Duodenal mucosa (tissue), 2 donors: ENCODE data around the gene RBBP8NL.
"Not testable (repeated sequence)": the region's sequence is repeated elsewhere in the genome, so short reads cannot be mapped to it uniquely, and the experiment has no call there.

Experiments
- H3K27ac ChIP-seq: one replicate; pipeline ENCODE4 v1.7.0; 2013; ENCODE audit warnings: low read depth, low read length
- H3K27me3 ChIP-seq, 2 donors: one replicate each; pipeline ENCODE4 v1.7.0; 2013; ENCODE audit warnings: low read length in 2 of 2, control low read depth in 1 of 2; ENCODE audit not compliant: insufficient read depth in 2 of 2, control insufficient read depth in 1 of 2
- H3K36me3 ChIP-seq, 2 donors: one replicate each; pipeline ENCODE4 v1.7.0; 2013; ENCODE audit warnings: low read length in 2 of 2, control low read depth in 1 of 2; ENCODE audit not compliant: insufficient read depth in 2 of 2, control insufficient read depth in 1 of 2
- H3K4me1 ChIP-seq, 2 donors: one replicate each; pipeline ENCODE4 v1.7.0; 2013; ENCODE audit warnings: low read length in 2 of 2, control low read depth in 1 of 2; ENCODE audit not compliant: insufficient read depth in 2 of 2, control insufficient read depth in 1 of 2
- H3K4me3 ChIP-seq, 2 donors: one replicate each; pipeline ENCODE4 v1.7.0; 2013; ENCODE audit warnings: low read length in 2 of 2, low read depth in 1 of 2
- H3K9ac ChIP-seq, 2 donors: one replicate each; pipeline ENCODE4 v1.7.0; 2013; ENCODE audit warnings: low read length in 2 of 2, low read depth in 1 of 2
- H3K9me3 ChIP-seq, 2 donors: one replicate each; pipeline ENCODE4 v1.7.0; 2013; ENCODE audit warnings: low read length in 2 of 2, control low read depth in 1 of 2; ENCODE audit not compliant: control insufficient read depth in 1 of 2

RBBP8NL gene

GRCh38 chr20:62376112-62377063 is 51.0 kb downstream of the RBBP8NL start:
- no peak overlapping the region for H3K9ac ChIP-seq
- no peaks in the 10 kb centered on the region for H3K36me3 ChIP-seq
- H3K9me3 ChIP-seq = no peaks in the 10 kb centered on the region
- peaks cover 0 to 3% of the 10 kb centered on the region in 2 donors for H3K27me3 ChIP-seq
- H3K4me3 ChIP-seq = no peak overlapping the region
- H3K4me1 ChIP-seq = peaks cover 0 to 13% of the 10 kb centered on the region in 2 donors
- H3K27ac ChIP-seq = no peak overlapping the region

- Histone ChIP-seq H3K27ac (peak overlapping the region; percentile 10), H3K4me1 (peaks cover 0 to 23% of the 10 kb centered on the region in 2 donors)
These were observed 52.8 kb downstream of the RBBP8NL start for GRCh38 chr20:62374331-62375152.

DNA sequence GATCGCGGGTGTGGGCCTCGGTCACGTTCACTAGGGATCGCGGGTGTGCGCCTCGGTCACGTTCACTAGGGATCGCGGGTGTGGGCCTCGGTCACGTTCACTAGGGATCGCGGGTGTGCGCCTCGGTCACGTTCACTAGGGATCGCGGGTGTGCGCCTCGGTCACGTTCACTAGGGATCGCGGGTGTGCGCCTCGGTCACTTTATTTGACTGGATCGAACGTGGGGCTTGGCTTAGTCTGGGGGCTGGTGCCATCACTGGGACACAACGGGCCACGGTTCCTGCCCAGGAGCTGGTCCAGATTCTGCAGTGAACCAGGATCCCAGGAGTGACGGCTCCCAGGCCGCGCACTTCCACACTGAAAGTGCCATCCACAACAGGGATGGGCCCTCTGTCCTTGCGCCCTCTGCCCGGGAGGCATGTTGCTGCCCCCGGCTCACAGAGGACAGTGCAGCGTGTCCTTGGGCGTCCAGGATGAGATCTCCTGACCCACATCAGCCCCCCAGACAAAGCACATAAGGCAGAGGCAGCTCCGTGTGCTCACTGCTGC is 53.6 kb downstream of the RBBP8NL start:
- Histone ChIP-seq H3K4me1 (peaks cover under 1 to 29% of the 10 kb centered on the region in 2 donors), H3K27me3 (peaks cover 0 to 16% of the 10 kb centered on the region in 2 donors)
- not testable (repeated sequence) for H3K4me3 ChIP-seq, H3K9ac ChIP-seq, H3K36me3 ChIP-seq, H3K9me3 ChIP-seq, H3K27ac ChIP-seq

More at GRCh38 chr20:62374331-62375152, 52.8 kb downstream of the RBBP8NL start:
- no peak overlapping the region for H3K4me3 ChIP-seq
- no peaks in the 10 kb centered on the region for H3K36me3 ChIP-seq
- no peaks in the 10 kb centered on the region for H3K9me3 ChIP-seq
- peaks cover 0 to 16% of the 10 kb centered on the region in 2 donors for H3K27me3 ChIP-seq
- no peak overlapping the region for H3K9ac ChIP-seq

DNA sequence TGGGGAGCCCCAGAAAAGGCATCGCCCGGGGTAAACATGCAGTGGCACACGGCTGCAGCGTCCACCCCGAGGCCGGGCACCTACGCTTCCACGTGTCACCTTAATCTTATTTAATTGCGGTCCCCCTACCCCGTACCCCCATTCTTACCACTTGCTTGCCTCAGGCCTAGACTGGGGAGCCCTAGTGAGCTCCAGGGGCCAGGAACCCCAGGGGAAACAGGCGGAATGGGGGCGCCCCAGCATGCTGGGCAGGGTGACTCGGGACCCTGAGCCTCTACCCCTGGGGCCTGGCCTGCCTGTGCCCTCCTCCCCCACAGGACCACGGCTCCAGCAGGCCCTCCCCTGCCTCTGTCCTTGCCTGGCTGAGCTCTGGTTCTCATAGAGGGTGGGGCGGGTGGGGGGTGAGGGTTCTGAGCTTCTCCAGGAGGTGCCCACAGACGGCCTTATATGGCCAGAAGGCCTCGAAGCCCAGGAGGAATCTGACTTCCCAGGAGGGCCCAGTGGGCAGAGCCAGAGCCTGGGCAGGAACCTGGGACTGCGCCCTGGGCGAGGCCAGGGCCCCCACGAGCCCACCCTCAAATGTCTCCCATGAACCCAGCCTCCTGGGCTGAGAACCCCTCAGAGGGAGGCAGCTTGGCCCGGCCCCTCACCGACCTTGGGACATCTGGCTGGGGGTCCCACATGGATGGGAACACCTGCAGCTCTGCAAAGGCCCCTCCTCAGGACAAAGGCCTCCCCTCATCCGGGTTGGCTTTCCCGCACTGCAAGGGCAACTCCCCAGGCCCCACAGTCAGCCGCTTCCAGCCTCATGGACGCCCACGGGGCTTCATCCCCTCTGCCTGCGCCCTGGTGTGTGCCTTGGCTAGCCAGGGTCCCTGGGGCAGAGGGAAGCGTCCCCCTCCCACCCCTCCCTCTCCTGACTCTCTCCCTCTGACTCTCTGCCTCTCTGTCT is 55.0 kb downstream of the RBBP8NL start:
- Histone ChIP-seq H3K4me3 (no peak overlapping the region), H3K36me3 (no peaks in the 10 kb centered on the region), H3K4me1 (peaks cover 10 to 43% of the 10 kb centered on the region in 2 donors), H3K27ac (no peak overlapping the region), H3K9ac (no peak overlapping the region), H3K27me3 (peaks cover 7 to 20% of the 10 kb centered on the region in 2 donors), H3K9me3 (no peaks in the 10 kb centered on the region)

- Histone ChIP-seq H3K27ac (no peak overlapping the region), H3K9ac (no peak overlapping the region), H3K4me3 (no peak overlapping the region), H3K36me3 (no peaks in the 10 kb centered on the region), H3K4me1 (peaks cover 10 to 39% of the 10 kb centered on the region in 2 donors), H3K27me3 (peaks cover 7 to 22% of the 10 kb centered on the region in 2 donors), H3K9me3 (no peaks in the 10 kb centered on the region)
These were observed 55.7 kb downstream of the RBBP8NL start for GRCh38 chr20:62371588-62372041.

DNA sequence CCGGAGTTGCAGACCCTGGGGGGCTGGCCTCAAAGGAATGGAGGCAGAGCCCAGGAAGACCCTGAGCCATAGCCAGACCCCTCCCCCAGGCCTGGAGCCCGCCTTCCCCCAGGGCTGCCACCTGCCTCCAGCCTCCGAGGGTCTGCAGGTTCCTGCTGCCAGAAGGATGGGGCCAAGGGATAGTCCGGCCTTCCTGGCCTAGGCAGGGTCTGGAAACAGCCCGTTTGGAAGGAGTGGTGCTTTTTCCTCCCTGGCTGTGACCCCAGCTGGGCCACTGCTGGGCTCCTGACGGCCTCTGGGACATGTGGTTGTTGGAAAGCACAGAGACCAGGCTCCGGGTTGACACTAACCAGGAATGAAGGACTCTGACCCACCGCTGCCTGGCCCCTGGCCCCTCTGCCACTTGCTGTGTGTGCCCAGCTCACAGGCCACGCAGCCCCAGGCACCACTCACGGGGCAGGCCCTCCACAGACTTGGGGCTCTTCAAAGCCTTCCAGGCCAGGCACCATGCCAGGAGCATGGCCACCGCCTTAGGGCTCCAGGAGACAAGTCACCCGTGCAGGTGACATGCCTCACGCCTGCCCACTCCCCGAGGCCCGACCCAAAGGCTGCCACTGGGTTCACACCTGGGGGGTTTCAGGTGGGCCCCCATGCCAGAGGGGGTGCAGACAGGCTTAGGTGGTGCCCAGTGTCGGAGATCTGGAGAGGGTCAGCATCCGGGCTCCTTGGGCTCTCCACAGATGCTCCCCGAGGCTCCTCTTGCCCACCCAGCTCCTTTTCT is 56.3 kb downstream of the RBBP8NL start:
- Histone ChIP-seq H3K9ac (no peak overlapping the region), H3K27me3 (peaks cover 7 to 28% of the 10 kb centered on the region in 2 donors), H3K4me1 (peaks cover 14 to 39% of the 10 kb centered on the region in 2 donors)

GRCh38 chr20:62370115-62370806 is 57.1 kb downstream of the RBBP8NL start:
- no peak overlapping the region for H3K9ac ChIP-seq
- peaks cover 21 to 38% of the 10 kb centered on the region in 2 donors for H3K4me1 ChIP-seq
- peak overlapping the region; percentile 20 for H3K27ac ChIP-seq
- H3K4me3 ChIP-seq = no peak overlapping the region
- no peaks in the 10 kb centered on the region for H3K36me3 ChIP-seq
- no peaks in the 10 kb centered on the region for H3K9me3 ChIP-seq
- peaks cover 7 to 29% of the 10 kb centered on the region in 2 donors for H3K27me3 ChIP-seq

More for the DNA sequence above, 56.3 kb downstream of the RBBP8NL start:
- Histone ChIP-seq H3K36me3 (no peaks in the 10 kb centered on the region), H3K4me3 (no peak overlapping the region), H3K27ac (no peak overlapping the region), H3K9me3 (no peaks in the 10 kb centered on the region)

GRCh38 chr20:62369815-62370114 is 57.6 kb downstream of the RBBP8NL start:
- H3K4me3 ChIP-seq = no peak overlapping the region
- H3K4me1 ChIP-seq = peaks cover 23 to 38% of the 10 kb centered on the region in 2 donors
- H3K27me3 ChIP-seq = peaks cover 7 to 31% of the 10 kb centered on the region in 2 donors
- H3K9ac ChIP-seq = no peak overlapping the region
- peak overlapping the region; percentile 20 for H3K27ac ChIP-seq
- no peaks in the 10 kb centered on the region for H3K9me3 ChIP-seq
- H3K36me3 ChIP-seq = no peaks in the 10 kb centered on the region
